SW 1271 (cell line): ENCODE measurements around the gene PARP15.
A peak's percentile ranks its signal among the peaks of the same experiment; 100 is the strongest.
"Not testable (repeated sequence)": the region's sequence is repeated elsewhere in the genome, so short reads cannot be mapped to it uniquely, and the experiment has no call there.

ENCODE experiments used
- DNase-seq, 2 experiments: peaks; one replicate each; lab custom pipeline; 2025; lab: John Stamatoyannopoulos, UW

The PARP15 gene

DNA sequence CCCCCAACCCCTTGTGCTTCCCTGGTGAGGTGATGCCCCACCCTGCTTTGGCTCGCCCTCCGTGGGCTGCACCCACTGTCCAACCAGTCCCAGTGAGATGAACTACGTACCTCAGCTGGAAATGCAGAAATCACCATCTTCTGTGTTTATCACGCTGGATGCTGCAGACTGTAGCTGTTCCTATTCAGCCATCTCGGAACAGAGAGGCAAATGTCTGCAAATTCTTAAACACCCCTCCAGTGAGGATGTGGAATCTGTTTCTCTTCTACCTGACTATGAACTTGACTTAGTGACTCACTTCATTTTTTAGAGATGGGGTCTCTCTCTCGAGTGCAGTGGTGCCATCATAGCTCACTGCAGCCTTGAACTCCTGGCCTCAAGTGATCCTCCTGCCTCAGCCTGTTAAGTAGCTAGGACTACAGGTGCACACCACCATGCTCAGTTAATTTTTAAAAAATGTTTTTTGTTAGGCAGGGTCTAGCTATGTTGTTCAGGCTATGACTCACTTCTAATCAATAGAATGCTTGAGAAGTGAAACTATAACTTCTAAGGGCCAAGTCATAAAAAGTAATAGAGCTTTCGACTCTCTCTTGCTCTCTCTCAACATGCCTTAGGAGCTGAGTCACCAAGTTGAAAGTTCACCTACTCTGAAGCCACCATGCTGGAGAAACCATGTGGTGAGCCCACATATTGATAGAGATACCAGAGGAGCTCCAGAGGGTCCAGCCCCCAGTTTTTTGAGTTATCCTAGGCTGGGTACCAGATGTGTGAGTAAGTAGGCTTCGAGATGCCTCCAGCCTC lies 91.7 kb downstream of the PARP15 start:
- DNase-seq: no peak

GRCh38 chr3:122671553-122671952 lies 94.1 kb downstream of the PARP15 start:
- no peak for DNase-seq

DNA sequence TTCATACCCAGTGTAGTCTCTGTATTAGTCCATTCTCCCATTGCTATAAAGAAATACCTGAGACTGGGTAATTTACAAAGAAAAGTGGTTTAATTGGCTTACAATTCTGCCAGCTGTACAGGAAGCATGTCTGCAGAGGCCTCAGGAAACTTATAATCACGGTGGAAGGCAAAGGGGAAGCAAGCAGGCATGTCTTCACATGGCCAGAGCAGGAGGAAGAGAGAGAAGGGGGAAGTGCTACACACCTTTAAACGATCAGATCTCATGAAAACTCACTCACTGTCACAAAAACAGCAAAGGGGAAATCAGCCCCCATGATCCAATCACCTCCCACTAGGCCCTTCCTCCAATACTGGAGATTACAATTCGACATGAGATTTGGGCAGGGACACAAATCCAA lies 96.9 kb downstream of the PARP15 start:
- no peak for DNase-seq

DNA sequence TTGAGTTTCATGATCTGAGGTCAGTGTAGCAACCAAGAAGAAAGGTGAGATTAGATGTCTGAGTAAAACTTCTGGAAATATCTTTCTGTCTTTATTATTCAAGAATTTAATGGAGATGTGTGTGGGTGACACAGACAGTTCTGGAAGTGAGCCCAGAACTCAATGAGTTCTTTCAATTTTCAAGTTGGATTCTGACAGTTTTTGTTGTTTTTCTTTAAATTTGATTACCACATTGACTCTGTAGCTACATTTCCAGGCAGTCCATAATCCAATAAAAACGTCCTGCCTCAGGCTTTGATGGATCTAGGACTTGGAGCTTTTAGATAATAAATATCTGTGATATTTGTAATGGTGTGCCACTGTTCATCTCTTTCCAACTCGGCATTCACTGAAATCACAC lies 99.3 kb downstream of the PARP15 start:
- DNase-seq: no peak

DNA sequence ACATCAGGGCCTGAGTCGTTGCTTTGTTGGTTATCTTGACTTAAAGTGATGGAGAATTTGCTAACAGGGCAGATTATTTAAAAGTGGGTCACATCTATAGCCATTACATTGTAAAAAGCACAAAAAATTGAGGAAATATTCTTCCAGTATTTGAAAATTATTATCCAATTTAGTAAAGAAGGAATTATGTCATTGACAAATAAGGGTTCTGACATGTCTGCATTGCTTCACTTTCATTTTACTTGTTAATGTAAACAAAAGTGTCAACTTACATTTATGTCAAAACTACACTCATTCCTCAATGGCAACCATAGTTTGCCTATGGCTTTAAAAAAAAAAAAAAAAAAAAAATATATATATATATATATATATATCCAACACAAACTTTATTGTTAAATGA lies 99.8 kb downstream of the PARP15 start:
- no peak for DNase-seq

DNA sequence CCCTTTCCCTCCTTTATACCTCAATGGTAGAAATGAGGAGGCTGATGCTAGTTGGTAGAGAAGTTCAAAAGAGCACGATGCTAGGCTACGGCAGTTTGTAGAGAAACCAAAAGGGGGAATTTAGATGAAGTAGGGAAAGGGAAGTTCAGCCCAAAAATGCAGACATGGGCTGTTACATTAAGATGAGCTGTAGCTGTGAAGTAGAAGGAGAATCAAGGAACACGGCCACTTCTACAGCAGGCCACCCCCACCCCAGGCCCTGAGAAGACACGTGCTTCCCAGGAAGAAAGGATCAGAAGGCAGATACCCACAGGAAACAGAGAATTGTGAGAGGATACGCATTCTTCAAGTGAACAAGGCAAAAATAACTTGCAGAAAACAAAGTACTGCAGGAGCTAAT lies 101.1 kb downstream of the PARP15 start:
- DNase-seq: no peak

DNA sequence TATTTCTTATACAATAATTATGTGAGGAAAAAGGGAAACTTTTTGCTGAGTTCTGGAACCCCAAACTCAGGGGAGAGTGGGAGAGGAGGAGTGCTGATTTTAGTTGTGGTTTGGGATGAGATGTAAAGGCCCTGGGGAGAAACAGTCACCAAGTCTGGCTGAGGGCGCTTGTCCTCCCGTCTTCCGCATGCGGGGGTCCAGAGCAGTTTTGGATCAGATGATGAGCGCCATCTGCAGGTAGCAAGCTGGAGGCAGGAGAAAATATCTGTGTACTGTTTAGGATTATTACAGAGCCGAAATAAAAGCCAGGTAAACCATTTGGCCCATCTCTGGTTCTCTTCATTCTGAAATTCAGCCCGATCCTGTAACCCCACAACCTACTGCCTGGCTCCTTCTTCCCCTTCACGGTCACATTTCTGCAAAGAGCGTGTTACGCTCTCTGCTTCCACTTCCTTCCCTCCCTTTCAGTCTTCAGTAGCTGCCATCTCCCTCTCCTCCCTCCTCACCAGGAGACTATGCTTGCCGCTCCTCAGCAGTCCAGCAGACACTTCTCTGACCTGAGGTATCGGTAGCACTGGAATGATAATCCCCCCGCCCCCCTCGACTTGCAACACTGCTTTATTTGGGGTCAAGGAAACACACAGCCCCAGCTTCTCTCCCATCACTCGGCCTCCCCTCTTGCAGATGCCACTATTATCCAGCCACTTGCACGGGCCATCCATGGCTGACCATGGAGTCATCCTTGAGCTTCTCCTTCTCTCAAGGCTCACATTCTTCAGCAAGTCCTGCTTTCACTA lies 101.8 kb downstream of the PARP15 start:
- DNase-seq: peak; percentile 35 to 81

DNA sequence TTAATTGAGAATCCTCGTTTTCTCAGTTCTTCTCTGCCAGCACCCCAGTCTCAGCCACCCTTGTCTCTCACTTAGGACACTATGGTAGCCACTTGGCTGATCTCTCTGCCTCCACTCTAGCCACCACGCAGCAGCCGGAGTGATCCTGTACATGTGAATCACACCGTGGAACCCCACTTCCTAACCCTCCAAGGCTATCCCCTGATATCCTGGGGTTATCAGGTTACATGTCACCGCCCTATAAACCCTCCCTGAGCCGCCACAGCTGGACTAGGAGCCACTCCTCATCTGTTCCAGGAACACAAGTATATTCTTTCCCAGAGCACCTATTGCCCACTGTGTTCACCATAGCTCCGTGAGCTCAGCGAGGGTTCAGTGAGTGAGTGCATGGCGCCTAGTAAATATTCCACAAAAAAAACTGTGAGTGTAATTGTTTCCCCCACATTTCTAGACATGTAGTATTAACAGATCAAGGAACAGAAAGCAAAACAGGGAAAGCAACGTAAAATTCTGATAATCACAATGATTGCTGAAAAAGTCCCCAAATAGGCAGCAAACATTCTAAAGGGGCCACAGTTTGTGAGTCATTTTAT lies 102.5 kb downstream of the PARP15 start:
- no peak for DNase-seq

DNA sequence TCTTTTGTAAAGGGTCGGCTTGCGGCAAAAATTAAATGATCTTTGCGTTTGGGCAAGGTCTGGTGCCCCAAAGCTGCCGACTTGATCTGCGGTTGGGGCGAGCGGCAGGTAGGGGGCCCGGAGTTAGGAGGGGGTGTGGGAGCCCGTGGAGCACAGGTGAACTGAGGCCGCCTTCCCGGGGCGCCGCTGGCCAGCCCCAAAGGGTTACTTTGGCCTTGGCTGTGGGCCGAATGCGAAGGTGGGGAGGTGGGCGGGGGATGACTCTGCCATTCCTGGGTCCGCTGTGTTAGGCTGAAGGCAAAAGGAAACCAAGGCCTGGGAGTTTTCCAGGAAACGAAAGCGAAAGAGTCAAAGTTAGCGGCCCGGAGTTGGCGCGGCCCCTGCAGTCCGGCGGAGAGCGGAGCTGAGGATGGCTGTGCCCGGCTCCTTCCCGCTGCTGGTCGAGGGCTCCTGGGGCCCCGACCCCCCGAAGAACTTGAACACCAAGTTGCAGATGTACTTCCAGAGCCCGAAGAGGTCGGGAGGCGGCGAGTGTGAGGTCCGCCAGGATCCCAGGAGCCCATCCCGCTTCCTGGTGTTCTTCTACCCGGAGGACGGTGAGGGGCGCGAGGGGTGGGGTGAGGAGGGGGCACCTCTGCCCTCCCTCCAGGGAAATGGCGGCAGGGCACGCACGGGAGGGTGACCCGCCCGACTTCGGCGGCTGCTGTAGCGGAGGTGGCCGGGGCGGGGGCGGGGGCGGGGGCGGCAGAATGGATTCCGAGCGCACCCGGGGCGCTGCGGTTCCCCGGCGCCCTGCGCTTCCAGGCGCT lies 103.2 kb downstream of the PARP15 start, which contains the start of gene PARP14:
PARP14 (plus strand) TSS at position 365 of the 809 bp plus-strand sequence; CDS start at position 410, 45 bp downstream.
- DNase-seq: peak; percentile 18 to 66

DNA sequence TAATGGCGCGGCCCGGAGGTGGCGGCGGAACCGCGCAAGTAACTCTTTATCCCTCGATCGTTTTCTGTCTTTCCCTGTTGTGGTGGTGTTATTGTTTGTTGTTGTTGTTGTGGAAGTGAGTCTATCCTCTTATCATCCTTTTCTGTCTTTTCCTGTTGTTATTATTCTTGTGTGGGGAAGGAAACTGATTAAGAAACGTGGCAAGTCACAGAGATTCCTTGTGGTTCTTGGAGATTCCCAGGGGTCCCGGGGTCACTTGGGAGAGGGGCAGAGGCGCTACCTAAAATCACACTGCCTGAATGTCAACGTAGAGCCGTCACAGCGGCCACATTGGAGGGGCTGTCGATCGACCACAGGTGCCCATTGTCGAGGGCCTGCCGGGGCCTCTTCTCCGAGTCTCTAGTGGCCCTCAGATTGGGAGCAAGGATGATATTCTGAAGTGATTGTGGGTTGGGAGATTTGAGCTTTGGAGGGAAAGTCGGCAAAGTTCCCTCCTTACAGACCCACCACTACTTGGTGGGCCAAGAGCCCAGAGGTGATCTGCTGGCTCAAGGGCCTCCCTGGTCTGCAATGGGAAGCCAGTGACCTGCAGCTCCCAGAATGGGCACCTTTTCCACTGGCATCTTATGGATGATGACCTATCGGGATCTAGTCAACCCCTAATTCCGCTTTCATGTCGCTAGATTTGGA lies 104.0 kb downstream of the PARP15 start:
- DNase-seq: peak in 1 of 2 experiments; percentile 46

DNA sequence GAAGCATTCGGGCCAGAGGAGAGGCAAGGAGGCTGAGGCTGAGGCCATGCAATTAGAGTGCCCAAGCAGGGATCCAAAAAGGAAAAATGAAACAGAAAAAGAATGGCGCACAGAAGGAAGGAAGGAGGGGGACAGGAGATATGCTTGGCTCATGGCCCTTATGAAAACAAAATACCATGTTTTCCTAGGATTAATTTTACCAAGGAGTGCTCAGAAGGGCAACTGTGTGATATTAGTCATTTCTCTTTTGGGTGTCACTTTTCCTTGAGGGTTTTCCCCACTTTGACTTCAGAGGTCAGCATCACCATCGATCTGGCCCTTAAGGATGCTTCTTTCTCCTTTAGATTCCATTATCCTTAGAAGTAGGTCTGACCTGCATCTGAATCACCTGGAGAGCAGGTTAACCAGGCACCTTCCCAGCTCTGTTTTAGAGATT lies 104.5 kb downstream of the PARP15 start:
- no peak for DNase-seq

GRCh38 chr3:122682778-122683411 lies 105.4 kb downstream of the PARP15 start:
- not testable (repeated sequence) for DNase-seq

GRCh38 chr3:122687298-122687697 lies 109.8 kb downstream of the PARP15 start:
- DNase-seq: no peak
